HG02852 (cell line): Measurements from ENCODE around the gene NR1I2.

ENCODE experiments used
- ATAC-seq: cut with Tn5 transposase; IDR thresholded peaks from one replicate; pipeline ENCODE4 v1.9.1; 2021; ENCODE audit warnings: mild to moderate bottlenecking, moderate library complexity; ENCODE audit not compliant: unreplicated experiment

Gene NR1I2

DNA sequence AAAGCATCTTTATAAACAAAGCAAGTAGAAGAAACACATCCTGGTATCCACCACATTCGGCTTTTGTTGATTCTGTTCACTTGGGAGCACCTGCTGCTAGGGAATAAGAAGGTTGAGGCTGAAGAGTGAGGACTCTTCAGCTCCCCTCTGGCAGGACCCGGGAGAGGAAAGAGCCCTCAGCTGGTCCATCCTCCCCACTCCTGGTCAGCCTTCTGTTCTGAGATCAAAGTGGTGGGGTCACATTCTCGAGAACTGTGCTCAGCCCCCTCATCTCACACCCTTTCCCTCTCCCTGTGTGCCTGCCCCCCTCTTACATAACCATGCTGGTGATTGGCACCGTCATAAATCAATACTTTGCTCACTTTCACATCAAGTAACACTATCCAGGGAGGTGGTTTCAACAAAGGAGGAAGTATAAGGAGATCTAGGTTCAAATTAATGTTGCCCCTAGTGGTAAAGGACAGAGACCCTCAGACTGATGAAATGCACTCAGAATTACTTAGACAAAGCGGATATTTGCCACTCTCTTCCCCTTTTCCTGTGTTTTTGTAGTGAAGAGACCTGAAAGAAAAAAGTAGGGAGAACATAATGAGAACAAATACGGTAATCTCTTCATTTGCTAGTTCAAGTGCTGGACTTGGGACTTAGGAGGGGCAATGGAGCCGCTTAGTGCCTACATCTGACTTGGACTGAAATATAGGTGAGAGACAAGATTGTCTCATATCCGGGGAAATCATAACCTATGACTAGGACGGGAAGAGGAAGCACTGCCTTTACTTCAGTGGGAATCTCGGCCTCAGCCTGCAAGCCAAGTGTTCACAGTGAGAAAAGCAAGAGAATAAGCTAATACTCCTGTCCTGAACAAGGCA lies at the start of gene NR1I2:
Gene NR1I2, plus strand, starts transcription at position 772 of the 869 bp plus-strand sequence.
- ATAC-seq = no peak

DNA sequence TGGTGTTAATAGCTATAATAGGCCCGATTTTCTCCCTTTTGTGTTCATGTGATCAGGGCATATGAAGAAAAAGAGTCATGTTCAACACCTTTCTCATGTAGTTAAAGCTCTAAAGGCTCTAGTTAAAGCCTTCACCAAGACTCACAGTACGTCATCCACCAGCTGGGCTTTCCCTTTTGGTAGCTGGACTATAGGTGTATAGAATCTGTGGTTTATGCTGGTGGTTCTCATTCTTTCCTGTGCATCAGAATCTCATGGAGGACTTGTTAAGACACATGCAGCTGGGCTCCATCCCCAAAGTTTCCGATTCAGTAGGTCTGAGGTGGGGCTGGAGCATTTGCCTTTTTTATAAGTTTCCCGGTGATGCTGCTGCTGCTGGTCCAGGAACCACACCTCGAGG lies 48.1 kb upstream of the NR1I2 start:
- no peak for ATAC-seq

- ATAC-seq = no peak
Measured at GRCh38 chr3:119738741-119739140, 43.2 kb upstream of the NR1I2 start.

- ATAC-seq = no peak
Measured at GRCh38 chr3:119741657-119742590, 40.0 kb upstream of the NR1I2 start.

DNA sequence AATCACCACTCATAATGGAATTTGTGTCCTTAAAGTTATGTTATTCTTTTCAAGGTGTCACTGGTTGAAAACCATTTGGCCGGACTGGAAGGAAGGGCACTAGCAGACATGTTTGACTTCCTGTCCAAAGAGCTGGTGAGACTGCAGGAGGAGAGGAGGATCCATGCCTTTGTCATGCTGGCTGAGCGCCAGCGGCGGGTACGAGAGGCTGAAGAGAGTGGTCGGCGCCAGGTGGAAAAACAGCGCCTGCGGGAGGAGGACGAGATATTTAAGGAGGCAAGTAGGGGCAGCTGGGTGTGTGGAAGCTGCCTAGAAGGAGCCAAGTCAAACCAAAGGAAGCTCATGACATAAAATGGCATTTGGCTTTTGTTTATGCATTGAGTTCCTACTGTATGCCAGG lies 38.0 kb upstream of the NR1I2 start:
- ATAC-seq = no peak

DNA sequence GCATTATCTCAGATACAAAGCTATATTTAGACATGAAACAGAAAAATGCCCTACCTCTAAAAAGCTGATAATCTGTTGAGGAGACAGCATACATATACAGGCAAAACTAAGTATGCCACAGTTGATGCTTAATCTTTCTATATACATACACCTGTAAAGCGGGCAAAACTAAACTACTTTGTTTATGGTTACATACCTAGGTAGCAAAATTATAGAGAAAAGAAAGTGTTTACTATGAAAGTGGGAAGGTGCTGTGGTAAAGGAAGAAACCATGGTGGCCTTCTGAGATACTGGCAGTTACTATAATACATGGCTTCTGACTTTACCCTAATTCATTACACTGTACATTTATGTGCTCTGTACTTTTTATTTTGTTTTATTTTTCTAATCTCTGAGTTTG lies 36.0 kb upstream of the NR1I2 start:
- ATAC-seq = peak; percentile 59

DNA sequence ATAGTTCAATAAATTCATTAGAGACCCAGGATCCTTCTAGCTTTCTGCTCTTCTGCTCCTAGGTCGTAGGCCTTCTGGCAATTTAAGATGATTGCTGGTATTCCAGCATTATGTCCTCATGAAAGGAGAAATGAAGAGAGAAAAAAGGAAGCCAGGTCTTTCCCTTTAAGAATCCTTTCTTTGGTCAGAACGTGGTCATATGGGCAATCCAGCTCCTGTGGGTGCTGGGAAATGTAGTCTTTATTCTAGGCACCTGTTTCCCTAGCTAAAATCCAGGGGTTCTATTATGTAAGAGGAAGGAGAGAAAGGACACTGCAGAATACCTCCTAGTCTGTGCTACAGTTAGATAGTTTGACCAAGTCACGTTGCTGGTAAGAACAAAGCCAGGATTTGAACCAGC lies 35.5 kb upstream of the NR1I2 start:
- ATAC-seq = no peak

DNA sequence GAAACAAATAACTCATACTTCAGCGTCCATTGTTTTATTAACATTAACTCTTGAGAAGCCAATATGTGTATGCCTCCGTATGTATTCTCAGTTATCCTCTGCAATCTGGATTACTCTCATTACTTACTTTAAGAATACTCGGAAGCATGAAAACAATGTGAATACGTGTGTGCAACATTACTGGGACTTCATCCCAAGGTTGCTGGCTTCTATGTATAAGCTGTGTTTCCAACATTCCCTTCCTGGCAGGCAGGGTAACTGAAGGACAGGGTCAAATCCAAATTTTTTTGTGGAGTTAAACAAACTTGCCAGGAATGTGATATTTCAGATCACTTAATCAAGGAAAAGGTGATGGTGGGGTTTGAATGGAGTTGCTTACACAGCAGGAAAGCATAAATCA lies 34.5 kb upstream of the NR1I2 start:
- no peak for ATAC-seq

DNA sequence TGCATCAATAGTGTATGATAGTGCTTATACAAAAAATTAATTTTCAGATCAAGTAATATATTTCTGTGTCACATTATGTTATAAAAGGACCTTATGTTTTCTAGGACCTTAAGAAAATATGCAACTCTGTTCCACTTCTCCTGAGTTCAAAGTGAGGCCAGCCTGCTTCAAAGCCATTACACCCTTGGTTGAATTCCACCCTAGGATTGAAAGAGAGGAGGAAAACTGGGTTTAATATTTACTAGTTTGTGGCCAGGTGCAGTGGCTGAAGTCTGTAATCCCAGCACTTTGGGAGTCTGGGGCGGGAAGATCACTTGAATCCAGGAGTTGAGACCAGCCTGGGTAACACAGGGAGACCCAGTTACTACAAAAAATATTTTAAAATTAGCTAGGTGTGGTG lies 32.9 kb upstream of the NR1I2 start:
- no peak for ATAC-seq

DNA sequence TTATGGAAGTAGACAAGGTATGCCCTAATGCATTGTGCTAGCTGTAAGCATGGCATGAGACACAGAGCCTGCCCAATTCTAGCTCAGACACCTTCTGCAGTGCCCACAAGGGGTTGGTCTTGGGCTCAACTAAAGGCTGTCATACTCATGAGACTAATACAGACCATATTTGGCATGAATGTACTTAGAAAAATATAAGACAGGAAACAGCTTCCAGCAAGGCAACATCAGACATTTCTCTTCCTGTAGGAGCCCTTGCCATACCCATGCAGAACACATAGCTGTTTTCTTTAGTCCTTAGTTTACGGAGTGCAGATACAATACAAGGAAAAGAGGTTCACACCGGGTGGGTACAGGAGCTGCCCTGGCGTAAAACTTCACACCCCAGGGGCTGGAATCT lies 30.5 kb upstream of the NR1I2 start:
- ATAC-seq = no peak

DNA sequence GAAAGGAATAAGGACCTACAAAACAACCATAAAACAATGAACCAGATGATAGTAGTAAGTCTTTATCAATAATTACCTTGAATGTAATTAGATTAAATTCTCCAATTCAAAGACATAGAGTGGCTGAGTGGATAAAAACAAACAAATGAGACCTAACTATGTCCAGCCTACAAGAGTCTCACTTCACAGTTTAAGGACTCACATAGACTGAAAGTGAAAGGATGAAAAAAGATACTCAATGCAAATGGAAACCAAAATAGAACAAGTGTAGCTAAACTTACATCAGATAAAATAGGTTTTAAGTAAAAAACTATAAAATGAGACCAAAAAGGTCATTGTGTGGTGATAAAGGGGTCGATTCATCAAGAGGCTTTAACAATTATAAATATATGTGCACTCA lies 21.9 kb upstream of the NR1I2 start:
- ATAC-seq = peak; percentile 97

DNA sequence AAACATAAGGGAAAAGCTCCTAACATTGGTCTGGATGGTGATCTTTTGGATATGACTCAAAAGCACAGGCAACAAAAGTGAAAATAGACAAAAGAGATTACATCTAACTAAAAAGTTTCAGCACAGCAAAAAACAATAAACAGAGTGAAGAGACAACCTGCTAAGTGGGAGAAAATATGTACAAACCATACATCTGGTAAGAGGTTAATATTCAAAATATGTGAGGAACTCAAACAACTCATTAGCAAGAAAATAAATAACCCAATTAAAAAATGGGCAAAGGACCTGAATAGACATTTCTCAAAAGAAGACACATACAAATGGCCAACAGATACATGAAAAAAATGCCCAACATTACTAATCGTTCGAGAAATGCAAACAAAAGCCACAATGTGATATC lies 19.0 kb upstream of the NR1I2 start:
- no peak for ATAC-seq

- no peak for ATAC-seq
Measured at GRCh38 chr3:119763466-119763865, 18.4 kb upstream of the NR1I2 start.

DNA sequence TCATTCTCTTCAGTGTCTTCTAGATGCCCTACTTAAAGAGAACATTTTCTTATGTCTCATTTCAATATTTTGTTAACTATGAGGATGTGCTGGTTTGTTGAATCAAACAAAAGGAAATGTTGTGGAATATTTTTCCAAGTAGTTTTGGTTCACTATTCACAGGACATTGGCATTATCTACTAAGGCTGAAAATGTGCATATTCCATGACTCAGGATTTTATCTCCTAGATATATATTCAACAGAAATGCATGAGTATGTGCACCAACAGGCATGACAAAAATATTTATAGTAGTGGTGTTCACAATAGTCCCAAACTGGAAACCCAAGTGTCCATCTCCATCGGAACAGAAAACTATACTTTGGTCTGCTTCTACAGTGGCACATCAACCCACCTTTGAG lies 16.7 kb upstream of the NR1I2 start:
- ATAC-seq = no peak

- no peak for ATAC-seq
Measured at GRCh38 chr3:119767936-119768601, 13.8 kb upstream of the NR1I2 start.

GRCh38 chr3:119768668-119769393 lies 13.1 kb upstream of the NR1I2 start:
- no peak for ATAC-seq

GRCh38 chr3:119769394-119770149 lies 12.3 kb upstream of the NR1I2 start:
- ATAC-seq = no peak

DNA sequence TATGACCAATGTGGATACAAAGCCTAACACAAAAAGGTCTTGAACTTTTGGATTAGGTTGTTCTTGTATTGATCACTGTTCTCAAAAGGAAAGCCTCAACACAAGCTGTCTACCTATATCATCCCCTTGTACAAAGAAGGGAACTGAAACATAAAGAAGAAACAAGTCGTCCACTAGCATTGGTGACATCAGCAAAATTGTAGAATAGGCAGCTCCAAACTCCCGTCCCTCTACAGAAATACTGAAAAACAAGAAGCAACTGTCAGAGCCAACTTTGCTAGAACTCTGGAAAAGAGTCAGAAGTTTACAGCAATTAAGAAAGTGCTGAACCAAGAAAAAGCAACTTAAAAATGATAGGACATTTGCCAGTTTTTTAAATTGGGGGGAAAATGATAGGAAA lies 7.5 kb upstream of the NR1I2 start:
- peak; percentile 94 for ATAC-seq

- no peak for ATAC-seq
Measured at GRCh38 chr3:119776304-119776703, 5.6 kb upstream of the NR1I2 start.

DNA sequence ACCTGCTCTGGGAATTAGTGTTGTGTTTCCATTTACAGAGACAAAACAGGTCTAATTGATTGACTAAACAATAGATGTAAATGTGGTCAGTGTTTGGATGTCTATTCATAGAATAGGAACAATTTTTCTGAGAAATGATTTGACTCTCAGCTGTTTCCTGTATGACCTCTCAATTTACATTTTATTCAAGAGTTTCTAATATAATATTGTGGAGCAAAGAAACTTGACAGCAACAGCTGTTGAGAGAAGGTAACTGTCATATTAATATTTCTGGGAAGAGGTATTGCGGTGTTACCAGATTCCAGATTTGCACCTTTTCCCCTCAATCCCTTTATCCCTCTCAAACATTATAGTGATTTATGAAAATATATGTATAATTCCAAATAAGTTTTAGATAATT lies 3.7 kb upstream of the NR1I2 start:
- ATAC-seq = no peak
